NCI-H82 (cell line): ENCODE results near the gene ARMC2.
"Not testable (repeated sequence)": the region's sequence is repeated elsewhere in the genome, so short reads cannot be mapped to it uniquely, and the experiment has no call there.

ENCODE experiments used
- DNase-seq: peaks from one replicate; lab custom pipeline; 2025; lab: John Stamatoyannopoulos, UW

ARMC2 gene

GRCh38 chr6:108952776-108953486 lies 104.7 kb downstream of the ARMC2 start:
- no peak for DNase-seq

GRCh38 chr6:108953681-108954080 lies 105.5 kb downstream of the ARMC2 start:
- no peak for DNase-seq

GRCh38 chr6:108955329-108955949 lies 107.2 kb downstream of the ARMC2 start:
- DNase-seq: no peak

GRCh38 chr6:108957221-108957620 lies 109.0 kb downstream of the ARMC2 start:
- no peak for DNase-seq

GRCh38 chr6:108958900-108959770 lies 110.9 kb downstream of the ARMC2 start:
- no peak for DNase-seq

GRCh38 chr6:108959972-108960582 lies 111.9 kb downstream of the ARMC2 start:
- DNase-seq: no peak

- DNase-seq: no peak
Measured at GRCh38 chr6:108960601-108961000, 112.4 kb downstream of the ARMC2 start.

GRCh38 chr6:108961077-108961476 lies 112.9 kb downstream of the ARMC2 start:
- no peak for DNase-seq

- no peak for DNase-seq
Measured at GRCh38 chr6:108961985-108962384, 113.8 kb downstream of the ARMC2 start.

- DNase-seq: no peak
Measured at GRCh38 chr6:108966251-108966650, 118.0 kb downstream of the ARMC2 start.

GRCh38 chr6:108966855-108967755 lies 118.9 kb downstream of the ARMC2 start:
- DNase-seq: peak; percentile 72

GRCh38 chr6:108968325-108969316 lies 120.4 kb downstream of the ARMC2 start:
- peak; percentile 13 for DNase-seq

- no peak for DNase-seq
Measured at GRCh38 chr6:108969776-108970175, 121.6 kb downstream of the ARMC2 start.

GRCh38 chr6:108974201-108974600 lies 126.0 kb downstream of the ARMC2 start:
- no peak for DNase-seq

GRCh38 chr6:108978638-108979037 lies 130.4 kb downstream of the ARMC2 start:
- not testable (repeated sequence) for DNase-seq

GRCh38 chr6:108982154-108983113 lies 134.2 kb downstream of the ARMC2 start:
- no peak for DNase-seq

GRCh38 chr6:108983151-108983550 lies 134.9 kb downstream of the ARMC2 start:
- no peak for DNase-seq

- no peak for DNase-seq
Measured at GRCh38 chr6:108985301-108985700, 137.1 kb downstream of the ARMC2 start.

GRCh38 chr6:108987156-108987555 lies 138.9 kb downstream of the ARMC2 start:
- no peak for DNase-seq
